Activated naive CD4-positive, alpha-beta T cell treated with anti-CD3 and anti-CD28 coated beads, Interleukin-2, amount 10 ng/mL, durations not matched to agents 7 days and 5 days (primary cell): ENCODE measurements around the gene FMNL3.
"Not testable (repeated sequence)": the region's sequence is repeated elsewhere in the genome, so short reads cannot be mapped to it uniquely, and the experiment has no call there.

Experiments
- CTCF ChIA-PET: fragments of 350-600 bp; sonication (Branson Sonifier 250); formaldehyde crosslinking; loops from one replicate; lab custom pipeline; 2021; ENCODE audit warnings: antibody characterized with exemption; lab: Charles Lee
- DNase-seq: peaks from one replicate; pipeline ENCODE4 v3.0.0-alpha.2; 2020
- H3K27ac Mint-ChIP-seq: one replicate; pipeline ENCODE4 v1.8.0; 2021; ENCODE audit warnings: mild to moderate bottlenecking, moderate library complexity, mixed read lengths
- H3K27me3 Mint-ChIP-seq: one replicate; pipeline ENCODE4 v1.8.0; 2021; ENCODE audit warnings: mild to moderate bottlenecking, mixed read lengths
- H3K36me3 Mint-ChIP-seq: one replicate; pipeline ENCODE4 v1.8.0; 2021; ENCODE audit warnings: mixed read lengths
- H3K4me1 Mint-ChIP-seq: one replicate; pipeline ENCODE4 v1.8.0; 2021; ENCODE audit warnings: mixed read lengths
- H3K4me3 Mint-ChIP-seq: one replicate; pipeline ENCODE4 v1.8.0; 2021; ENCODE audit warnings: mild to moderate bottlenecking, moderate library complexity, mixed read lengths
- H3K9me3 Mint-ChIP-seq: one replicate; pipeline ENCODE4 v1.8.0; 2021; ENCODE audit warnings: mixed read lengths

The FMNL3 gene

DNA sequence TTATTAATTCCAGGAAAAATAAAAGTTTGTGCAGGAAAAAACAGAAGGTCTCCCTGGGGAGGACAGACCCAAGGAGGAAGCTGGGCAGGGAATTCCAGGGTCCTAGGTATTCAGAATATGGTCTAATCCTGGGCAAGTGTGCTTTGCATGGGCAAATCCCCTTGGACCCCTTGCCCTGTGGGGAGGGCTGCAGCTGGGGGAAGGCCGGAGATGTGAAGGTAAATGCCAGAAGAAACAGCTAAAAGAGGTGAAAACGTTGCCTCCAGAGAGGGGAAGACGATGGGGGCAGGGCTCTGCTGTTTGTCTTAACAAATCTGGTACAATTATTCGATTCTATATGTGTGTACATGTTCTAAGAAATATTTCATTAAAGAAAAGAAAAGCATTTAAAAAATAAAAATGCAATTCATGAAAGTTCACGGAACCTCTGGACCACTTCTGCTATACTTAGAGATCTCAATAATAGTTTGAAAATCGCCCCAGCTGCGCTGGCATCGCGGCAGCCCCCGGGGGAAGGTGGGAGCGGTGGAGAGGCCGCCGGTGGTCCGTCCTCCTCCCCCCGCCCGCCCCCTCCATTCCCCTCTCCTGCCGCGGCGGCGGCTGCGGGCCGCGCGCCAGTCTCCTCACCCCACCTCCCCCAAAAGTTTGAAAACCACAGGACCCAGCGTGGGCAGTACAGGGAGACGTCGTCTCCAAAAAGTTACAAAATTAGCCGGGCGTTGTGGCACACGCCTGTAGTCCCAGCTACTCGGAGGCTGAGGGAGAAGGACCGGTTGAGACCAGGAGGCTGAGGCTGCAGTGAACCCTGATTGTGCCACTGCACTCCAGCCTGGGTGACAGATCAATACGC lies 85.3 kb downstream of the FMNL3 start:
- Mint-ChIP-seq H3K27me3 (peaks cover 60% of the 10 kb centered on the region), H3K4me1 (peaks cover 31% of the 10 kb centered on the region), H3K4me3 (peak overlapping the region; percentile 81), H3K36me3 (no peaks in the 10 kb centered on the region), H3K27ac (peak overlapping the region; percentile 93), H3K9me3 (no peaks in the 10 kb centered on the region)
- DNase-seq: no peak
- CTCF ChIA-PET: interaction anchor here (1.3 to 3.3 kb wide), 4 partner anchors 10 to 82 kb away, joined by 3 to 11 read pairs (median 6); no protein-coding TSS in a partner anchor

- peaks cover 2% of the 10 kb centered on the region for H3K9me3 Mint-ChIP-seq
- peaks cover 31% of the 10 kb centered on the region for H3K4me1 Mint-ChIP-seq
- peaks cover 54% of the 10 kb centered on the region for H3K27me3 Mint-ChIP-seq
- no peak overlapping the region for H3K27ac Mint-ChIP-seq
- H3K4me3 Mint-ChIP-seq: no peak overlapping the region
- no peaks in the 10 kb centered on the region for H3K36me3 Mint-ChIP-seq
- no peak for DNase-seq
- CTCF ChIA-PET: interaction anchor here (1.2 to 1.4 kb wide), 2 partner anchors 36 to 67 kb away, joined by 3 read pairs; no protein-coding TSS in a partner anchor
Observed at GRCh38 chr12:49619286-49619685, 87.9 kb downstream of the FMNL3 start.

GRCh38 chr12:49618576-49618975 lies 88.6 kb downstream of the FMNL3 start:
- DNase-seq: no peak
- Mint-ChIP-seq H3K27me3 (peaks cover 48% of the 10 kb centered on the region), H3K27ac (peak overlapping the region; percentile 30), H3K4me3 (no peak overlapping the region), H3K9me3 (peaks cover 2% of the 10 kb centered on the region), H3K4me1 (peaks cover 27% of the 10 kb centered on the region), H3K36me3 (no peaks in the 10 kb centered on the region)
- CTCF ChIA-PET: no interaction called here

DNA sequence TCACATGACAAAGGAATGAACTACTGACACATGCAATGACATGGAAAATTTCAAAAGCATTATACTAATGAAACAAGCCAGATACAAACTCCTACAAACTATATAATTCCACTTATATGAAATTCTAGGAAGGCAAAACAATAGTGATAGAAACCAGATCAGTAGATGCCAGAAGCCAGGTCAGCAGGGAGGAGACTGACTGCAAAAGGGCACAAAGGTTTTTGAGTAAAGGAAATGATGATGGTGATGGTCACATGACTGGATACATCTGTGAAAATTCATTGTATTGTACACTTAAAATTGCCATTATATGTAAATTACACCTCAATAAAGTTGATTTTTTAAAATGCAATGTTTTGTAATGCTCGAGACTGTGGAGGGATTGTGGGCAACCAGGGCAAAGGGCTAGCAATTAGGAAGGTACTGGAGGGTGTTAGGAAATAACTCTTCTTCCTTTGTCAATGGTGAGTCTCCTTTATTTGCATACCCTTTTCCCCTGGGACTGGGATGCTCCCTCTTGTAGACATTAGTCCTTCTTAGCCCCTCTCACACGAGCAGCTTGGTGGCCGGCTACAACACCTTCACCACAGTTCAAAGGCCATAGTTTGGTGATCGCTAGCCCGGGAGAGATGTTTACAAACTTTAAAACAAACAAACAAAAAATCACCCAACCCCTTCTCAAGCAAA lies 90.5 kb downstream of the FMNL3 start:
- peaks cover 17% of the 10 kb centered on the region for H3K4me1 Mint-ChIP-seq
- H3K27ac Mint-ChIP-seq: no peak overlapping the region
- H3K36me3 Mint-ChIP-seq: no peaks in the 10 kb centered on the region
- CTCF ChIA-PET: no interaction called here
- H3K27me3 Mint-ChIP-seq: peaks cover 39% of the 10 kb centered on the region
- H3K9me3 Mint-ChIP-seq: peaks cover 2% of the 10 kb centered on the region
- no peak overlapping the region for H3K4me3 Mint-ChIP-seq
- no peak for DNase-seq

DNA sequence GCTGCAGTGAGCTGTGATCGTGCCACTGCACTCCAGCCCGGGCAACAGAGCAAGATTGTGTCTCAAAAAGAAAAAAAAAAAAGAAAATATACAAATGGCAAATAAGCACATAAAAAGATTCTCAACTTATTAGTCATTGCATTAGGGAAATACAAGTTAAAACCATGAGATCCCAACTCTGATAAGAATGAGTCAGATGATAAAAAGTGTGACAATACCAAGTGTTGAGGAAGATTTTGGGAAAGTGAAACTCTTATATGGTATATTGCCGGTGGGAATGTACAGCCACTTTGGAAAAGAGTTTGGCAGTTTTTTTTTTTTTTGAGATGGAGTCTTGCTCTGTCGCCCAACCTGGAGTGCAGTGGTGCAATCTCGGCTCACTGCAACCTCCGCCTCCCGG lies 91.5 kb downstream of the FMNL3 start:
- CTCF ChIA-PET: no interaction called here
- no peaks in the 10 kb centered on the region for H3K36me3 Mint-ChIP-seq
- no peak overlapping the region for H3K27ac Mint-ChIP-seq
- H3K9me3 Mint-ChIP-seq: peaks cover 2% of the 10 kb centered on the region
- peaks cover 8% of the 10 kb centered on the region for H3K4me1 Mint-ChIP-seq
- peaks cover 31% of the 10 kb centered on the region for H3K27me3 Mint-ChIP-seq
- no peak overlapping the region for H3K4me3 Mint-ChIP-seq
- DNase-seq: no peak

GRCh38 chr12:49612210-49612609 lies 95.0 kb downstream of the FMNL3 start:
- Mint-ChIP-seq H3K9me3 (peaks cover 7% of the 10 kb centered on the region), H3K4me1 (peaks cover 6% of the 10 kb centered on the region), H3K27ac (no peak overlapping the region), H3K27me3 (peaks cover 23% of the 10 kb centered on the region), H3K36me3 (peaks cover 5% of the 10 kb centered on the region), H3K4me3 (no peak overlapping the region)
- DNase-seq: no peak
- CTCF ChIA-PET: no interaction called here

GRCh38 chr12:49610785-49611184 lies 96.4 kb downstream of the FMNL3 start:
- H3K36me3 Mint-ChIP-seq, H3K27ac Mint-ChIP-seq, H3K9me3 Mint-ChIP-seq, H3K4me3 Mint-ChIP-seq, H3K4me1 Mint-ChIP-seq, DNase-seq: not testable (repeated sequence)
- peaks cover 19% of the 10 kb centered on the region for H3K27me3 Mint-ChIP-seq
- CTCF ChIA-PET: interaction anchor here (1.7 kb wide), 1 partner anchor 30 kb away, joined by 3 read pairs; no protein-coding TSS in a partner anchor

GRCh38 chr12:49609875-49610154 lies 97.4 kb downstream of the FMNL3 start:
- Mint-ChIP-seq H3K9me3 (peaks cover 5% of the 10 kb centered on the region), H3K36me3 (peaks cover 5% of the 10 kb centered on the region), H3K4me3 (no peak overlapping the region), H3K4me1 (peaks cover 5% of the 10 kb centered on the region), H3K27me3 (peaks cover 19% of the 10 kb centered on the region), H3K27ac (no peak overlapping the region)
- DNase-seq: no peak
- CTCF ChIA-PET: interaction anchor here (1.7 kb wide), 1 partner anchor 29 kb away, joined by 3 read pairs; no protein-coding TSS in a partner anchor

DNA sequence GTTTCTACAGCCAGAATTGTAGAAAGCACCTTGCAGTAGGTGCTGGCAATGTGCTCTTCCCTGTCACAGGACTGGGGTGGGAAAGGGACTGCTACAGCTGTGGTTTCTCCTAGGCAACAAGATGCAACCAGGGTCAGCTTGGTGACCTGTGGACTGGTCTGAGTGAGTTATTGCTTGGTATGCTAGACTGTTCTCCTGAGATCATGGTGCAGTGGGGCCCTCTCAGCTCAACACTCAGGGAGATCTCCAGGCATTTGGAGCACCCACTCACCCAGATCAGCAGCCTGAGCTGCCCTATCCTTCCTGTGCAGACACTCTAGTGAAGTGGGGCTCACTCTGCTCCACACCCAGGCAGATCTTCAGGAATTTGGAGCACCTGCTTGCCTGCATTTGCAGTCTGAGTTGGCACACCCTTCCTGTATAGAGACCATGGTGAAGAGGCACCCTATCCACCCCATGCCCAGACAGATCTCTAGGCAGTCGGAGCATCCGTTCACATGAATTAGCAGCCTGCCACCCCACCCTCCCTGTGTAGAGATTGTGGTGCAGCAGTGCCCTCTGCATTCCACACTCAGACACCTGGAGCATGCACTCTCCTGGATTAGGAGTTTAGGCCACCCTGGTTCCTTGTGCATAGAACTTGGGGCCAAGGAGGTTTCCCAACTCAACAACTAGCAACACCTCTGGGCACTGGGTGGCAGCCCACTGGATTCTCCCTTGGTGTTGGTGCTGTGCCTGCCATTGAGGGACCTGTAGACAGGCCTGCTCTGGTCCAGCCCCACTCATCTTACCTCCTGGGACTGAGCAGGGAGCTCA lies 97.9 kb downstream of the FMNL3 start:
- H3K27me3 Mint-ChIP-seq: peaks cover 19% of the 10 kb centered on the region
- DNase-seq: no peak
- CTCF ChIA-PET: interaction anchor here (1.7 kb wide), 1 partner anchor 28 kb away, joined by 3 read pairs; no protein-coding TSS in a partner anchor
- H3K36me3 Mint-ChIP-seq: peaks cover 5% of the 10 kb centered on the region
- H3K4me1 Mint-ChIP-seq: peaks cover 5% of the 10 kb centered on the region
- H3K9me3 Mint-ChIP-seq: peaks cover 5% of the 10 kb centered on the region
- no peak overlapping the region for H3K27ac Mint-ChIP-seq
- H3K4me3 Mint-ChIP-seq: no peak overlapping the region

GRCh38 chr12:49605539-49605938 lies 101.7 kb downstream of the FMNL3 start, which contains the start of gene FAM186B:
TSS of gene FAM186B (minus strand) at chr12:49605639. CDS start at chr12:49605477, 162 bp downstream.
- H3K4me1 Mint-ChIP-seq, DNase-seq, H3K27ac Mint-ChIP-seq, H3K36me3 Mint-ChIP-seq, H3K4me3 Mint-ChIP-seq, H3K9me3 Mint-ChIP-seq: not testable (repeated sequence)
- CTCF ChIA-PET: interaction anchor here (0.6 to 1.0 kb wide), 3 partner anchors 25 to 770 kb away, joined by 3 to 4 read pairs (median 3); no protein-coding TSS in a partner anchor
- H3K27me3 Mint-ChIP-seq: peaks cover 19% of the 10 kb centered on the region

GRCh38 chr12:49604856-49605255 lies 102.3 kb downstream of the FMNL3 start:
- H3K27ac Mint-ChIP-seq: no peak overlapping the region
- H3K9me3 Mint-ChIP-seq: peaks cover under 1% of the 10 kb centered on the region
- CTCF ChIA-PET: interaction anchor here (0.6 to 0.8 kb wide), 2 partner anchors 341 to 770 kb away, joined by 3 read pairs; no protein-coding TSS in a partner anchor
- H3K36me3 Mint-ChIP-seq: peaks cover 1% of the 10 kb centered on the region
- peaks cover 5% of the 10 kb centered on the region for H3K4me1 Mint-ChIP-seq
- no peak overlapping the region for H3K4me3 Mint-ChIP-seq
- H3K27me3 Mint-ChIP-seq: peaks cover 18% of the 10 kb centered on the region
- no peak for DNase-seq

- Mint-ChIP-seq H3K27me3 (peaks cover 7% of the 10 kb centered on the region), H3K4me3 (no peak overlapping the region), H3K36me3 (no peaks in the 10 kb centered on the region), H3K27ac (no peak overlapping the region), H3K9me3 (no peaks in the 10 kb centered on the region), H3K4me1 (peaks cover 5% of the 10 kb centered on the region)
- CTCF ChIA-PET: interaction anchor here (0.7 kb wide), 2 partner anchors 11 to 315 kb away, joined by 3 read pairs; no protein-coding TSS in a partner anchor
- DNase-seq: no peak
Observed at GRCh38 chr12:49603721-49604120, 103.5 kb downstream of the FMNL3 start.

- peaks cover 1% of the 10 kb centered on the region for H3K4me1 Mint-ChIP-seq
- no peak for DNase-seq
- CTCF ChIA-PET: interaction anchor here (1.3 kb wide), 1 partner anchor 19 kb away, joined by 4 read pairs; no protein-coding TSS in a partner anchor
- H3K9me3 Mint-ChIP-seq: no peaks in the 10 kb centered on the region
- no peak overlapping the region for H3K27ac Mint-ChIP-seq
- no peak overlapping the region for H3K4me3 Mint-ChIP-seq
- no peaks in the 10 kb centered on the region for H3K36me3 Mint-ChIP-seq
- no peaks in the 10 kb centered on the region for H3K27me3 Mint-ChIP-seq
Observed at GRCh38 chr12:49599961-49600360, 107.2 kb downstream of the FMNL3 start.
